HepG2 (cell line): ENCODE measurements around the gene DUSP21. TPM values are rescaled to one million over a fixed set of nuclear protein-coding genes. Genes with fewer than 3 reads are reported as not detected.

Experiments used
- ASH2L ChIP-seq: fragments of 300-600, 200-600 bp; sonication (generic); IDR thresholded peaks from 2 replicates; pipeline ENCODE4 v1.7.0; 2017; ENCODE audit warnings: low read depth, mild to moderate bottlenecking, moderate library complexity, mixed read lengths, low read length; ENCODE audit not compliant: insufficient read length
- BCL6 ChIP-seq: IDR thresholded peaks from 2 replicates; pipeline ENCODE4 v1.6.1; 2016; ENCODE audit warnings: missing genetic modification reagents, missing compliant biosample characterization
- HNRNPLL ChIP-seq: fragments of 200-400 bp; formaldehyde crosslinking; IDR thresholded peaks from 2 replicates; pipeline ENCODE4 v1.6.1; 2017; ENCODE audit warnings: mild to moderate bottlenecking, low read depth, low read length; ENCODE audit not compliant: poor library complexity, severe bottlenecking
- HOXA3 ChIP-seq: sonication (generic); formaldehyde crosslinking; IDR thresholded peaks from 2 replicates; pipeline ENCODE4 v1.5.0; 2020; ENCODE audit warnings: missing genetic modification reagents
- PAX8 ChIP-seq: sonication (generic); formaldehyde crosslinking; IDR thresholded peaks from 2 replicates; pipeline ENCODE4 v1.8.0; 2022; ENCODE audit warnings: mild to moderate bottlenecking, missing genetic modification reagents, borderline replicate concordance
- PHF8 ChIP-seq: sonication (generic); formaldehyde crosslinking; IDR thresholded peaks from 2 replicates; pipeline ENCODE4 v1.5.0; 2020; ENCODE audit warnings: missing genetic modification reagents
- RBFOX2 ChIP-seq: fragments of 200-400 bp; formaldehyde crosslinking; IDR thresholded peaks from 2 replicates; pipeline ENCODE4 v1.6.1; 2017; ENCODE audit warnings: low read depth, mild to moderate bottlenecking, low read length
- SNAPC2 ChIP-seq: sonication (generic); formaldehyde crosslinking; IDR thresholded peaks from 2 replicates; pipeline ENCODE4 v1.8.1; 2022; ENCODE audit warnings: mild to moderate bottlenecking, missing genetic modification reagents
- SRSF1 ChIP-seq: fragments of 200-400 bp; formaldehyde crosslinking; optimal IDR thresholded peaks from 2 replicates; pipeline ENCODE3; 2017; ENCODE audit warnings: mild to moderate bottlenecking, low read depth, low read length, moderate library complexity
- TEAD3 ChIP-seq: optimal IDR thresholded peaks from 2 replicates; pipeline ENCODE3; 2016; ENCODE audit warnings: borderline replicate concordance
- ZBTB42 ChIP-seq: sonication (generic); formaldehyde crosslinking; IDR thresholded peaks from 2 replicates; pipeline ENCODE4 v1.5.0; 2020; ENCODE audit warnings: mild to moderate bottlenecking, missing genetic modification reagents
- polyA plus RNA-seq, 8 experiments: library from polyadenylated mRNA; depleted of rRNA in 3 of 8; stranded (reverse) in 7 of 8; unstranded in 1 of 8; fragments of >200 nt; fragmentation: Illumina TruSeq in 4 of 8; extraction: Trizol in 4 of 8; gene quantifications; 2 replicates each; pipeline versions ENCODE4 v1.2.1 to v1.2.3, GENCODE V29; 2011 to 2016; ENCODE audit warnings: low read depth in 4 of 8, missing spikeins in 1 of 8, mixed read lengths in 1 of 8; ENCODE audit not compliant: insufficient read depth in 1 of 8
- total RNA-seq, 5 experiments: library from RNA; depleted of rRNA; stranded (reverse); fragments of >200 nt; fragmentation: Illumina TruSeq; extraction: Trizol; gene quantifications; 2 replicates each; pipeline ENCODE4 v1.2.3, GENCODE V29; 2016; ENCODE audit warnings: low read depth in 1 of 5
- TF ChIP-seq, protein P1 (sequence below): sonication (generic); formaldehyde crosslinking; IDR thresholded peaks from 2 replicates; pipeline ENCODE4 v1.5.1; 2020; ENCODE audit warnings: mild to moderate bottlenecking, missing genetic modification reagents, moderate library complexity
- TF ChIP-seq, protein P2 (sequence below): sonication (generic); formaldehyde crosslinking; IDR thresholded peaks from 2 replicates; pipeline ENCODE4 v1.8.0; 2022; ENCODE audit warnings: mild to moderate bottlenecking, missing genetic modification reagents, moderate library complexity
- TF ChIP-seq, protein P3 (sequence below): IDR thresholded peaks from 2 replicates; pipeline ENCODE4 v1.6.1; 2018; ENCODE audit warnings: missing genetic modification reagents, mild to moderate bottlenecking, missing compliant biosample characterization
- TF ChIP-seq, protein P4 (sequence below): sonication (generic); formaldehyde crosslinking; IDR thresholded peaks from 2 replicates; pipeline ENCODE4 v1.9.0; 2021; ENCODE audit warnings: mild to moderate bottlenecking, missing genetic modification reagents

DUSP21 gene
- total and polyA plus RNA-seq, 2 of the 13 experiments (the other 11 are each of a cell fraction or from before 2014, with no cell fraction given) = not detected

DNA sequence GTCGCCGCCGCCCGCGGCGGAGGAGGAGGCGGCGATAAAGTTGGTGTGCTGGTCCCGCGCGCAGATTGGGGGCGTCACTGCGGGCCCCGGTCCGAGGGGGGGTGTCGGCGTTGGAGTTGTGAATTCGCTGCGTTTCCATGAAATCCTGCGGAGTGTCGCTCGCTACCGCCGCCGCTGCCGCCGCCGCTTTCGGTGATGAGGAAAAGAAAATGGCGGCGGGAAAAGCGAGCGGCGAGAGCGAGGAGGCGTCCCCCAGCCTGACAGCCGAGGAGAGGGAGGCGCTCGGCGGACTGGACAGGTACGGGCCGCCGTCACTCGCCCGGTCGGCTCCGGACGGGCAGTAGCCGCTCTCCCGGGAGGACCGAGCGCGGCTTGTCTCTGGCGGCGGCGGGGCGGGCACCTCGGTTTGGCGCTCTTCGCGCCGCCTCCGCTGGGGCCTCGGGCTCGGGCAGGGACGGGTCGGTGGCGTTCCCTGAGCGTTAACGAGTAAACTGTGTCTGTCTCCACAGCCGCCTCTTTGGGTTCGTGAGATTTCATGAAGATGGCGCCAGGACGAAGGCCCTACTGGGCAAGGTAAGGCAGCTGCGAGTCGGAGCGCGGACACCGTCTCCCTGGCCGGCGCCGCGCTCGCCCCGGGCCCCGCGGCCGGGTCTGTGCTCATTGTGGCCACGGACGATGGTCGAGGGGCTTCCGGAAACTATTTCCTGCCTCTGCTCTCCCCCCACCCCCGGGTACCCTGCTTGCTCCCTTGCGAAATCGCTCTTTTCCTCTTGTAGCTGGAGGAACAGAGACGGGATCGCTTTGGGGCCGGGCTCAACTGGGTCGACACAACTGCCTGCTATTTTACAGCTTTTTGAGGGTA, 29.8 kb downstream of the DUSP21 start (continued):
- TF ChIP-seq, protein P1, sequence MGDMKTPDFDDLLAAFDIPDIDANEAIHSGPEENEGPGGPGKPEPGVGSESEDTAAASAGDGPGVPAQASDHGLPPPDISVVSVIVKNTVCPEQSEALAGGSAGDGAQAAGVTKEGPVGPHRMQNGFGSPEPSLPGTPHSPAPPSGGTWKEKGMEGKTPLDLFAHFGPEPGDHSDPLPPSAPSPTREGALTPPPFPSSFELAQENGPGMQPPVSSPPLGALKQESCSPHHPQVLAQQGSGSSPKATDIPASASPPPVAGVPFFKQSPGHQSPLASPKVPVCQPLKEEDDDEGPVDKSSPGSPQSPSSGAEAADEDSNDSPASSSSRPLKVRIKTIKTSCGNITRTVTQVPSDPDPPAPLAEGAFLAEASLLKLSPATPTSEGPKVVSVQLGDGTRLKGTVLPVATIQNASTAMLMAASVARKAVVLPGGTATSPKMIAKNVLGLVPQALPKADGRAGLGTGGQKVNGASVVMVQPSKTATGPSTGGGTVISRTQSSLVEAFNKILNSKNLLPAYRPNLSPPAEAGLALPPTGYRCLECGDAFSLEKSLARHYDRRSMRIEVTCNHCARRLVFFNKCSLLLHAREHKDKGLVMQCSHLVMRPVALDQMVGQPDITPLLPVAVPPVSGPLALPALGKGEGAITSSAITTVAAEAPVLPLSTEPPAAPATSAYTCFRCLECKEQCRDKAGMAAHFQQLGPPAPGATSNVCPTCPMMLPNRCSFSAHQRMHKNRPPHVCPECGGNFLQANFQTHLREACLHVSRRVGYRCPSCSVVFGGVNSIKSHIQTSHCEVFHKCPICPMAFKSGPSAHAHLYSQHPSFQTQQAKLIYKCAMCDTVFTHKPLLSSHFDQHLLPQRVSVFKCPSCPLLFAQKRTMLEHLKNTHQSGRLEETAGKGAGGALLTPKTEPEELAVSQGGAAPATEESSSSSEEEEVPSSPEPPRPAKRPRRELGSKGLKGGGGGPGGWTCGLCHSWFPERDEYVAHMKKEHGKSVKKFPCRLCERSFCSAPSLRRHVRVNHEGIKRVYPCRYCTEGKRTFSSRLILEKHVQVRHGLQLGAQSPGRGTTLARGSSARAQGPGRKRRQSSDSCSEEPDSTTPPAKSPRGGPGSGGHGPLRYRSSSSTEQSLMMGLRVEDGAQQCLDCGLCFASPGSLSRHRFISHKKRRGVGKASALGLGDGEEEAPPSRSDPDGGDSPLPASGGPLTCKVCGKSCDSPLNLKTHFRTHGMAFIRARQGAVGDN = peak; percentile 28; the same call in 1 of the 2 replicates
- TF ChIP-seq PAX8 (no peak), TEAD3 (CRISPR knock-in tag) (no peak), HNRNPLL (peak; percentile 24), ZBTB42 (peak; percentile 29; the same call in 1 of the 2 replicates), SRSF1 (peak; percentile 18), HOXA3 (CRISPR knock-in tag) (peak; percentile 19; the same call in 1 of the 2 replicates), BCL6 (CRISPR knock-in tag) (no peak), PHF8 (CRISPR knock-in tag) (0 out of 2 replicates have a peak, but pooled peaks have one; percentile 17), RBFOX2 (peak; percentile 79), ASH2L (peak; percentile 56), SNAPC2 (CRISPR knock-in tag) (no peak)
- TF ChIP-seq, protein P2, sequence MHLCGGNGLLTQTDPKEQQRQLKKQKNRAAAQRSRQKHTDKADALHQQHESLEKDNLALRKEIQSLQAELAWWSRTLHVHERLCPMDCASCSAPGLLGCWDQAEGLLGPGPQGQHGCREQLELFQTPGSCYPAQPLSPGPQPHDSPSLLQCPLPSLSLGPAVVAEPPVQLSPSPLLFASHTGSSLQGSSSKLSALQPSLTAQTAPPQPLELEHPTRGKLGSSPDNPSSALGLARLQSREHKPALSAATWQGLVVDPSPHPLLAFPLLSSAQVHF (CRISPR knock-in tag) = no peak
- TF ChIP-seq, protein P3, sequence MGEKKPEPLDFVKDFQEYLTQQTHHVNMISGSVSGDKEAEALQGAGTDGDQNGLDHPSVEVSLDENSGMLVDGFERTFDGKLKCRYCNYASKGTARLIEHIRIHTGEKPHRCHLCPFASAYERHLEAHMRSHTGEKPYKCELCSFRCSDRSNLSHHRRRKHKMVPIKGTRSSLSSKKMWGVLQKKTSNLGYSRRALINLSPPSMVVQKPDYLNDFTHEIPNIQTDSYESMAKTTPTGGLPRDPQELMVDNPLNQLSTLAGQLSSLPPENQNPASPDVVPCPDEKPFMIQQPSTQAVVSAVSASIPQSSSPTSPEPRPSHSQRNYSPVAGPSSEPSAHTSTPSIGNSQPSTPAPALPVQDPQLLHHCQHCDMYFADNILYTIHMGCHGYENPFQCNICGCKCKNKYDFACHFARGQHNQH (CRISPR knock-in tag) = no peak
- TF ChIP-seq, protein P4, sequence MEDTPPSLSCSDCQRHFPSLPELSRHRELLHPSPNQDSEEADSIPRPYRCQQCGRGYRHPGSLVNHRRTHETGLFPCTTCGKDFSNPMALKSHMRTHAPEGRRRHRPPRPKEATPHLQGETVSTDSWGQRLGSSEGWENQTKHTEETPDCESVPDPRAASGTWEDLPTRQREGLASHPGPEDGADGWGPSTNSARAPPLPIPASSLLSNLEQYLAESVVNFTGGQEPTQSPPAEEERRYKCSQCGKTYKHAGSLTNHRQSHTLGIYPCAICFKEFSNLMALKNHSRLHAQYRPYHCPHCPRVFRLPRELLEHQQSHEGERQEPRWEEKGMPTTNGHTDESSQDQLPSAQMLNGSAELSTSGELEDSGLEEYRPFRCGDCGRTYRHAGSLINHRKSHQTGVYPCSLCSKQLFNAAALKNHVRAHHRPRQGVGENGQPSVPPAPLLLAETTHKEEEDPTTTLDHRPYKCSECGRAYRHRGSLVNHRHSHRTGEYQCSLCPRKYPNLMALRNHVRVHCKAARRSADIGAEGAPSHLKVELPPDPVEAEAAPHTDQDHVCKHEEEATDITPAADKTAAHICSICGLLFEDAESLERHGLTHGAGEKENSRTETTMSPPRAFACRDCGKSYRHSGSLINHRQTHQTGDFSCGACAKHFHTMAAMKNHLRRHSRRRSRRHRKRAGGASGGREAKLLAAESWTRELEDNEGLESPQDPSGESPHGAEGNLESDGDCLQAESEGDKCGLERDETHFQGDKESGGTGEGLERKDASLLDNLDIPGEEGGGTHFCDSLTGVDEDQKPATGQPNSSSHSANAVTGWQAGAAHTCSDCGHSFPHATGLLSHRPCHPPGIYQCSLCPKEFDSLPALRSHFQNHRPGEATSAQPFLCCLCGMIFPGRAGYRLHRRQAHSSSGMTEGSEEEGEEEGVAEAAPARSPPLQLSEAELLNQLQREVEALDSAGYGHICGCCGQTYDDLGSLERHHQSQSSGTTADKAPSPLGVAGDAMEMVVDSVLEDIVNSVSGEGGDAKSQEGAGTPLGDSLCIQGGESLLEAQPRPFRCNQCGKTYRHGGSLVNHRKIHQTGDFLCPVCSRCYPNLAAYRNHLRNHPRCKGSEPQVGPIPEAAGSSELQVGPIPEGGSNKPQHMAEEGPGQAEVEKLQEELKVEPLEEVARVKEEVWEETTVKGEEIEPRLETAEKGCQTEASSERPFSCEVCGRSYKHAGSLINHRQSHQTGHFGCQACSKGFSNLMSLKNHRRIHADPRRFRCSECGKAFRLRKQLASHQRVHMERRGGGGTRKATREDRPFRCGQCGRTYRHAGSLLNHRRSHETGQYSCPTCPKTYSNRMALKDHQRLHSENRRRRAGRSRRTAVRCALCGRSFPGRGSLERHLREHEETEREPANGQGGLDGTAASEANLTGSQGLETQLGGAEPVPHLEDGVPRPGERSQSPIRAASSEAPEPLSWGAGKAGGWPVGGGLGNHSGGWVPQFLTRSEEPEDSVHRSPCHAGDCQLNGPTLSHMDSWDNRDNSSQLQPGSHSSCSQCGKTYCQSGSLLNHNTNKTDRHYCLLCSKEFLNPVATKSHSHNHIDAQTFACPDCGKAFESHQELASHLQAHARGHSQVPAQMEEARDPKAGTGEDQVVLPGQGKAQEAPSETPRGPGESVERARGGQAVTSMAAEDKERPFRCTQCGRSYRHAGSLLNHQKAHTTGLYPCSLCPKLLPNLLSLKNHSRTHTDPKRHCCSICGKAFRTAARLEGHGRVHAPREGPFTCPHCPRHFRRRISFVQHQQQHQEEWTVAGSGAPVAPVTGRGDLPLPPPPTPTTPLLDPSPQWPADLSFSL (CRISPR knock-in tag) = peak; percentile 7; the same call in 1 of the 2 replicates
